NCI-H2171 treated with DMSO at 0.1 percent for 48 hours (cell line): ENCODE data around the gene TMEM140.
"Not testable (repeated sequence)": the region's sequence is repeated elsewhere in the genome, so short reads cannot be mapped to it uniquely, and the experiment has no call there.

Experiments
- DNase-seq: peaks from one replicate; lab custom pipeline; 2025; lab: John Stamatoyannopoulos, UW

TMEM140 gene

GRCh38 chr7:135147899-135148721 is at the start of gene TMEM140:
Gene TMEM140 (plus strand): TSS chr7:135148072. CDS start chr7:135164442, 16,370 bp downstream.
- no peak for DNase-seq

- no peak for DNase-seq
Observed at GRCh38 chr7:135098391-135098790, 49.5 kb upstream of the TMEM140 start.

- no peak for DNase-seq
Observed at GRCh38 chr7:135100856-135101255, 47.0 kb upstream of the TMEM140 start.

- DNase-seq: no peak
Observed at GRCh38 chr7:135102372-135102771, 45.5 kb upstream of the TMEM140 start.

- DNase-seq: no peak
Observed at GRCh38 chr7:135109562-135109961, 38.3 kb upstream of the TMEM140 start.

GRCh38 chr7:135109976-135110375 is 37.9 kb upstream of the TMEM140 start:
- DNase-seq: no peak

GRCh38 chr7:135111379-135111778 is 36.5 kb upstream of the TMEM140 start:
- DNase-seq: no peak

GRCh38 chr7:135114622-135115021 is 33.2 kb upstream of the TMEM140 start:
- no peak for DNase-seq

GRCh38 chr7:135117096-135117495 is 30.8 kb upstream of the TMEM140 start:
- DNase-seq: no peak

GRCh38 chr7:135121868-135122267 is 26.0 kb upstream of the TMEM140 start:
- no peak for DNase-seq

- DNase-seq: not testable (repeated sequence)
Observed at GRCh38 chr7:135124631-135125030, 23.2 kb upstream of the TMEM140 start.

GRCh38 chr7:135128931-135129330 is 18.9 kb upstream of the TMEM140 start:
- DNase-seq: no peak

- no peak for DNase-seq
Observed at GRCh38 chr7:135129579-135129978, 18.3 kb upstream of the TMEM140 start.

GRCh38 chr7:135143885-135144668 is 3.8 kb upstream of the TMEM140 start:
- no peak for DNase-seq

GRCh38 chr7:135147341-135147898 is 452 bp upstream of the TMEM140 start:
- DNase-seq: no peak

- DNase-seq: no peak
Observed at GRCh38 chr7:135150072-135150782, 2.4 kb downstream of the TMEM140 start.

GRCh38 chr7:135151132-135151531 is 3.3 kb downstream of the TMEM140 start:
- no peak for DNase-seq

- DNase-seq: no peak
Observed at GRCh38 chr7:135151533-135151932, 3.7 kb downstream of the TMEM140 start.

- no peak for DNase-seq
Observed at GRCh38 chr7:135152442-135152841, 4.6 kb downstream of the TMEM140 start.

- DNase-seq: no peak
Observed at GRCh38 chr7:135154734-135155133, 6.9 kb downstream of the TMEM140 start.

- no peak for DNase-seq
Observed at GRCh38 chr7:135156290-135156689, 8.4 kb downstream of the TMEM140 start.

- no peak for DNase-seq
Observed at GRCh38 chr7:135158141-135158655, 10.3 kb downstream of the TMEM140 start.
